HG02973 (cell line): Measurements from ENCODE around the gene VWF.

ENCODE experiments used
- ATAC-seq: cut with Tn5 transposase; IDR thresholded peaks from one replicate; pipeline ENCODE4 v1.9.1; 2021; ENCODE audit warnings: moderate library complexity; ENCODE audit not compliant: unreplicated experiment

The VWF gene

DNA sequence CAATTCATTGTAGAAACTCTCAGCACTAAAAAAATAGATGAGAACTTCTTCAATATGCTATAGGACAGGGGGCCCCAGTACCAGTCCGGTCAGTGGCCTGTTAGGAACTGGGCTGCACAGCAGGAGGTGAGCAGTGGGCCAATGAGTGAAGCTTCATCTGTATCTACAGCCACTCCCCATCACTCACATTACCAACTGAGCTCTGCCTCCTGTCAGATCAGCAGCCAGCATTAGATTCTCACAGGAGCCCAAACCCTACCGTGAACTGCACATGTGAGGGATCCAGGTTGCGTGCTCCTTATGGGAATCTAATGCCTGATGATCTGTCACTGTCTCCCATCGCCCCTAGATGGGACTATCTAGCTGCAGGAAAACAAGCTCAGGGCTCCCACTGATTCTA is 163.7 kb downstream of the VWF start:
- ATAC-seq = no peak

DNA sequence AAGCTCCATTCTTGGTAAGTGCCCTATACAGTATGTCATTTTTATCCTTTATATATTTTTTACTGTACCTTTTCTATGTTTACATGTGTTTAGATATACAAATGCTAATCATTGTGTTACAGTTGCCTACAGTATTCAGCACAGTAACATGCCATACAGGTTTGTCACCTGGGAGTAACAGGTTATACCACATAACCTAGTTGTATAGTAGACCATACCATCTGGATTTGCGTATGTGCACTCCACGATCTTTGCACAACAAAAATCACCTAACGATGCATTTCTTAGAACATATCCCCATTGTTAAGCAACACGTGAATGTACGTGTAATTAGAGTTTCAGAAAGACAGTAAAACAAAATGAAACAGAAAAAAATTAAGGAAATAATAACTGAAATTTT is 167.5 kb downstream of the VWF start:
- ATAC-seq = no peak

DNA sequence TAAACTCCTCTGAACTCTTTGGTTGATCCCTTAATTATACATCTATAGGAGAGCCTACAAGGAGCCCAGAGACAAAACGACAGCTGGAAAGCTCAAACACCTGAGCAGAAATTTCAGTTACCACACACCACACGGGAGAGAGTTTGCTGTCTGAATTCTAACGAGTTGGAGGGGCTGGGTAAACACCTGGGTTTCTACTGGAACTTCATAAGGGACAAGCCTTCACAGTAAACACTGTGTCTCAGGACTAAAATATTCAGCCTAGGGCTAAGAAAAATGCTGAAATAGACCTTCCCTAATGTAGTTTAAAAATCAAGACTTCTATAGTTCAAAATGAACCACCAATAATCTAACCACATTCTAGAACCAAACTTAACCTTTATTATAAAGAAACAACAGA is 169.8 kb downstream of the VWF start:
- ATAC-seq = no peak

DNA sequence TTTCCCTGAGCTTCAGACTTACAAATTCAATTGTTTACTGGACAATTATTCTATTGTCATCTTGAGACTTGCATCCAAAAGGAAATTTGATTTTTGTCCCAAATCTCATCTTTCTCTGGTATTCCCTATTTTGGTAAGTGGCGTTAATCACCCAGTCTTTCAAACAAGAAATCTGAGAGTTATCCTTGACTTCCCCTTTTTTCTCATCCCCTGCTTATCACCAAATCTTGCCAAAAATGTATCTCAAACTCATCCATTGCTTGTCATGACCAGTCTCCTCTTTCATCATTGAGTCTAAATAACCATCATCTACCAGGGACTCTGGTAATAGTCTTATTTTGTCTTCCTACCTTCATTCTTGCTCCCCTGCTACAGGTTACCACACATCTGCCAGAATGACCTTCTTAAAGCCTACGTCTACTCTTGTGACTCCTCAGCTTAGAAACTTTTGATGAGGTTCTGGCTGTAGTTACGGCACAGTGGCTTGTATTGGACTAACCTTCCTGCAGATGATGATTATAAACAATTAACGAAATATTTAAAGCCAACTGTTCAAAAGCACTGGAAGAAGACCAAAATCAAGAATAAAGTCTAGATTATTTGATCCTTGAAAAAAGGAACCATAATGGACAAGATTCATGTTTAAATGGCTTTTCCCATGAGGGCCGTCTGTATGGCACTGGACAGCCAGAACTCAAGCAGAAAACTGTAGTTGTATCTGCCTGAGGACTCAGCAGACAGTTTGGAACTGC is 170.5 kb downstream of the VWF start:
- no peak for ATAC-seq

DNA sequence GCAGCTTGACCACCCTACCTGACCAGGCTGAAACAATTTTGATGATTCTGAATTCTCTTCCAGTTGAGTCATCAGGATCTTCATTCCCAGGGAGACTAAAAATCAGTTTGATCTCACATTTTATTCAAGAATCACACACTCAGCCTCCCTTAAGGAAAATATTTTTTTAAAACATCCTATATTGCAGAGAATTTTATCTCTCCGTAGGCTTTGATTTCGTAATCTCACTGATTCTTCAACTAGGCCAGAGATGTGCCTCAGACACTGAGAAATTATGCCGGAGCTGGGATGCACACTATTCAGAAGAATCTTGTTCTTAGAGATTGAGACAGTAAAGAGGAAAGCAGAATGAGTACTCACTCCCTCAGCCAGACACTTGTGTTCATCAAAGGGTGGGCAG is 172.4 kb downstream of the VWF start:
- no peak for ATAC-seq

DNA sequence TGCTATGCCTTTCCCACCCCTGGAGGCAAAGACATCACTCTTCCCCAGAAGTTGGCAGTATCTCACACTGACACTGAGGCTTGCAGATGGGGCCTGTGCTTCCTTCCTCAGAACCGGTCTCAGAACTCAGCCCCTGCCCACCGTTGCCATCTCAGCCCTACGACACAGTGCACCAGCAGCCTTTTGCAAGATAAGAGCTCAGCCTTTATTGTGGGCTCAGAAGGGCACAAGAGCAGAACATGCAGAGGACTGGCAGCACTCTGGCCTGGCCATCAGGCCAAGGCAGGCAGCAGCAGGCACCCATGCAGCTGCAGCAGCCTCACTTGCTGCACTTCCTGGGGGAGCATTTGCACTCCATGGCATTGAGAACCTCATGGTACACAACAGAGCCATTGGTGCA is 175.8 kb downstream of the VWF start:
- no peak for ATAC-seq

DNA sequence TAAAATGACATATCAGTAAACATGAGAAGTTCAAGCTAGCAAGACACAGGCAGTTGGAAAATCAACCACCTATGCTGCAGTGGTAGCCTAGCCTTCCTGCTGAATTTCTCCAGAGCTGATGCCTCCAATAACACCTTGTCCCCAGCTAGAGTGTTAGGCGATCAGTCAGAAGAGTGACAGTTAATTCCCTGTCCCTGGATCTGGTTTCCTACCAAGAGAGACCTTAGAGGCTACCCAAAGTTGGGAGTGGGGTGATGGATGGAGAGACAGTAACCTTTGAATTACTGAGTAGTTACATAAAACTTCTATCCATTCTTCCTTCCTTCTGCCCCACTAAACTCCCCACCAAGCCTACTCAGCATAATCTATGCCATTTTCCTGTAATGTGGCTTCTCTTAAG is 177.5 kb downstream of the VWF start:
- ATAC-seq = no peak

DNA sequence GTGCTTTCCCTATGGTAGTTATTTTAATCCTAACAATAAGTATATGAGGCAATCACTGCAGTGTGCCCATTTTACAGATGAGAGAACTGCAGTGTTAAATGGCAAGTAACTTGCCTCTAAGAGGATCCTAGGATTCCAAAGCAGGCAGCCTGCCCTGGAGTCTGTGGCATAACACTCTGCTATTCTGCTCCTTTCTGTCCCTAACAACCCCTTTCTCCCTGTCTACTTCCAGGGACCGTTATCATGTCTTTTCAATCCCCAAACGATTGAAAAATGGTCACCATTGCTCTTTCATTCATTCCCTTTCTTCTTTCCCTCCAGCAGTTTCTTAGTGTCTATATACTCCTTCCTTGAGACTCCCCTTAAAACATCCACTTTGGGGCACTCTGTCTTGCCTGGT is 178.1 kb downstream of the VWF start:
- ATAC-seq = no peak

DNA sequence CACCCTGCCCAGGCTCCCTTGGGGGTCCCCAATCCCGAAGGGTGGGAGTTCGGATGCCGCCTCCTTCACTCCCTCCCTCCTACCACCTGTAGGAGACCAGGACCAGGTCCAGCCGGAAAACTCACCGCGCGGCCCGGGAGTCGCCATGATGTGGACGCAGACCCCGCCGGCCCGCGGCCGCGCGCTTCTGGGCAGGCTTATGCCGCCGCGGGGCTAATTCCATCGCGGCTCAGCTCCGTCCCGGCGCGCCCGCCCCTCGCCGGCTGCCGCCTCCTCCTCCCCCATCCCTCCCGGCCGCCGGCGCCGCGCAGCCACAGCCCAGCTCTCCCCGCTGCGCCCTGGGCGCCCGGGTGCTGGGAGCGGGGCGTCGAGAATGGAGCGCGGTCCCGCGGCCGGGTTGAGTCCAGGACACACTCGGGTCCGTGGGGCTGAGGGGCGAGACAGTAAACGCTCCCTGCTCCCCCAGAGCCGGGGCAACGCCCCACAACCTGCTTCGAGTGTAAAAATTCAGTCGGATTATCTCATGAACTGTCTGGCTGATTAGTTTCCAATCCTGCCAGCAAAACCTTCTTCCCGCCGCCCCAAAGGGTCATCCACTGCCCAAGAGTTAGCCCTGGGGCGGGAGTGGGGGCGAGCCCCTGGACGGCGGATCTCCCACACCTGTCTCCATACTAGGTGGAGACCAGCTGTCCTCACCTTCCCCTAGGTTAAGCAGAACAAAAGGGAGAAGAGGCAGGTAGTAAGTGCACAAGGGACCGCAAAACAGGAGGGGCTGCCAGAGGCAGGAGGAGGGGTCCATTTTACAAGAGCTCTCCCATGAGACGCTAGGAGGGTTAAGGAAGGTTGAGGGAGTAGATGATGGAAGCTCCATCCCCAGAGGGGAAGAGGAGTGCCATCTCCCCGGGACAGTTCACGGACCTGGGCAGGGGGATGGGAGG is 179.1 kb downstream of the VWF start, which contains the start of gene ANO2:
ANO2 (minus strand) TSS at position 189 of the 938 bp plus-strand sequence; CDS start at position 147, 42 bp downstream.
- ATAC-seq = no peak

DNA sequence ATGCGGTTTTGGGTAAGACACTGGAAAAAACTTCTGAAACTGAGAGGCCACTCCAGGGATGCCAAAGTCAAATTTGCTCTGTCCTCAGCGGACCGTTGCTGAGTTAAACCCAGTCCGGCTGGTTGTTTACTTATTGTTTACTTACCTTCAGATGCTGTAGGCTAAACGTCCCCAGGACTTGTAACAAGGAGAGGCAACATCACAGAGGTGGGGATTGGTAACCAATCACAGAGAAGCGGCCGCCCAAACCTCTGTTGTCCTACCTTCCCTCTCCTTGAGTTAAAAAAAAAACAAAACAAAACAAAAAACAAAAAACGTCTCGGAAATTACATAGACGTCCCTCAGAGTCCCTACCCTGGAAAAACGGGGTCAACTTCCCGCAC is 179.8 kb downstream of the VWF start:
- no peak for ATAC-seq

DNA sequence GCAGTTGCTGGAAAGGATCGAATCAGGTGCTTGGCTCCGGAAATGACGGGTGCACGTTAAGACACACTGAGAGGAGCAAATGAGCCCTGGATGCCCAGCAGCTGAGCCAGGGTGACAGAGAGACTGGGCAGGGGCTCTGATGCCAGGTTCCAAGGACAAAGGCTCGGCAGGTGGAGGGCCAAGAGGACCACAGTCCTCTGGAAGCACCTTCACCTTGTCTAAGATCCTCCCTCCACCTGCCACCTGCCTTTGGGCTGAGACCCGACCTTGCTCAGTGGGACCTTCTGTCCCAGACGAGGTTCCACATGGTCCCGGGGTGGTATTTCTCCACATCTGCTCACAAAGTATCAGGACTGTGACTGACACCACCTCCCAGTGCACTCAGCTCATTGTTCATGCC is 180.4 kb downstream of the VWF start:
- ATAC-seq = no peak

DNA sequence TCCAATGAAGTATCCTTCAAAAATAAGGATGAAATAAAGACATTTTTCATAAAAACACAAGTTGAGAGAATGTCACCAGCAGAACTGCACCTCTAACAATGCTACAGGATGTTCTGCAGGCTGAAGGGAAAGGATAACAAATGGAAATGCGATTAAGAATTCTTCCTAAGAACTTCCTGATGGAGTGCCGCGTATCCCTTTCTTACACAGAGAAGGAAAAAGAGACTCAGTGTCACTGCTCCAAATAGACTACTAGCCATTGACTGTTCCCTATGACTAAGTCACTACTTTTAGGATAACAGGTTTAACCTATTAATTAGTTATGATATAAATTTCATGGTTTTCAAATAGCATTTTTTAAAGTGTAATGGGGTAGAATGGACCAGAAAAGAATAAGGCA is 182.6 kb downstream of the VWF start:
- ATAC-seq = no peak

DNA sequence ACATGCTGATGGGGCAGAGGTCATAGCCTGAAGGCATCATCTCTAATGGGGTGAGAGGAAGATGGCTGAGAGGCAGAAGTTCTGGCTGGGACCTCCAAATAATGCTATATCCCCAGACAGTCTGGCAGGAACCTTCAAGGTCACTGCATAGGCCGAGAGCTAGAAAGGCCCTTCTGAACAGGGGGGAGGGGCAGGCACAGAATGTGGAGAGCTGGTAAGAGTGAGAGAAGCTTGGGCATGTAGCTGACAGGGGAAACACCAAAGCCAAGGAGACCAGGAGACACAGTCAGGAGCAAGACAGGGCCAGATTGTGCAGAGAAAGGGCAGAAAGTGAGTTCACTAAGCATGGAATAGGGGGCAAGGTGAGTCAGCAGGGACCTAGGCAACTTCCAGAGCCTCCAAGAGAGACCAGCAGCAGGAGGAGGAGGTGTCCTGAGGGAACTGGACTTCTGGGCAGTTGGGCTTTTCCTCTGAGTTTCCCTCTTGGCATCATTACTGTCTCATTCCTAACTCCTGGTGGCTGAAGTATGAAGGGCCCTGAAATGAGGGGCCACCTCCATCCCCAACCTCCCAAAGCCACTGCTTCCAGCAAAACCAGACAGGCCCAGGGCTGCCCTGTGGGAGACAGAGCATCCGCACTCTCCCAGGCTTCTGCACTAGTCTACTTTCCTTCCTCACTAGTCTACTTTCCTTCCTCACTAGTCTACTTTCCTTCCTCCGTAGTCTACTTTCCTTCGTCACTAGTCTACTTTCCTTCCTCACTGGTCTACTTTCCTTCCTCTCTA is 196.5 kb downstream of the VWF start:
- no peak for ATAC-seq

DNA sequence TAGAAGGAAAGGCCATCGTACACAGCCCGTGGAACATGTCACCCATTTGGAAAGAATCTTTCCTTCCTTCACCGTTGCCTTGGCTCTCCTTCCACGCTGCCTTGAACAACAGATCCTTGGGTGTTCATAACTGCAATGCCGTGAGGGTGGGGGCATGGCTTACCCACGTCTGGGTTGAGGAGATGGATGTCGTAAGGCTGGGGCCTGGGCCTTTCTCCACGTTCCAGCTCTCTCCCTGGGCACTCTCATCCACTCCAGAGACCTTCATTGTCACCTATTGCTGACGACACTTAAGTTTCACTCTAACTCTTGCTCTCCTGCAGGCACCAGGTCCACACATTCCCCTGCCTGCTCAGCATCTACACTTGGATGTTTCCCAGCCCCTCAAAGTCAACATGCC is 198.8 kb downstream of the VWF start:
- no peak for ATAC-seq

DNA sequence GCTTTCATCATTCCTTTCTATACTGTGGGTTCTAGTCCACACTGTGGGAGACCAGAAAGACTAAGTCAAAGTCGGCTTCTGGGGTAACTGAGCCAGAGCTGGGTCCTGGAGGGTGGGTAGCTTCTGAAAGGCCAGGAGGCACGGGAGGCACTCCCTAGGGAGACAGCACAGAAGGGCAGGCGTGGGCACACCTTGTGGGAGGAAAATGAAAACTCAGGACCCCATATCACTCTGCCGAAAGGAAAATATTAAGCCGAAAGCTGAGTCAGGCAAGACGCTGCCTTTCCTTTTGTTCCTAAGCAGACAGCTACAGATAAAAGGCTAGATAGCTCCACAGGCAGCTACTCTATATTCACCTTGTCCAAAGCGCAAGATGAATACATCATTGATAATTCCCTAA is 200.1 kb downstream of the VWF start:
- ATAC-seq = no peak

DNA sequence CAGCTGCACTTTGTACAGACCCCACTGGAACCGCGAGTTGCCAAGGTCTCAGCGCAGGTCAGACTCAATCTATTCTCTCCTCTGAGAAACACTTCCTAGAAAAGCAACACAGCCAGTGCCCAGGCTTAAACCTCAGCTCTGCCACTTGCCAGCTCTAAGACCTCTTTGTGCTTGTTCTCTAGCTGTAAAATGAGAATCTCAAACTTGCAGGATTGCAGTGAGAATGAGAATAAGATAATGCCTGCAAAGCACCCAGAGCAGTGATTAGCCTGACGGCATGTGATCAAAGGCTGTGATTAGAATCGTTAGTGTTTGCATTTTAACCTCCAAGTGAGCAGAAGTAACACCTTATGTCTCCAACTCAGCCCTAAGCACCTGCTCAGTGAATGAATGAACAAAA is 200.7 kb downstream of the VWF start:
- ATAC-seq = no peak

DNA sequence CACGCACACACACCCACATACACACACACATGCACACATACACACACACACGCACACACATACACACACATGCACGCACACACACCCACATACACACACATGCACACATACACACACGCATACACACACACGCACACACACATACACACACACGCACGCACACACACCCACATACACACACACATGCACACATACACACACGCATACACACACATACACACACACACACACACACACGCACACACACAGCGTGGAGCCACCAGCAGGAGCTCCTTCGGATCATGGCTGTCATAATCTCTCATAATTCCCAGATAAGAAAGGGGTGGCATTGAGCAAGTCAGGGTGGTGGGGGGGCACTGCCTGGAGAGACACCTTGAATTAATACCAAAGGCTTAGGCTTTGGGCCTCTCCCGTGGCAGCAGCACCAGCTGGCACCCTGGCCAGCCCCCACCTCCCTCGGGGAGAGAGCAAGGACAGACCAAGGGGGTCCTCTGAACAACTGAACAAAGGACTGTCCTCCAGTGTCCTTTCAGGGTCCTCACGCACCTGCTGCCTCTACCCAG is 201.3 kb downstream of the VWF start:
- ATAC-seq = no peak

DNA sequence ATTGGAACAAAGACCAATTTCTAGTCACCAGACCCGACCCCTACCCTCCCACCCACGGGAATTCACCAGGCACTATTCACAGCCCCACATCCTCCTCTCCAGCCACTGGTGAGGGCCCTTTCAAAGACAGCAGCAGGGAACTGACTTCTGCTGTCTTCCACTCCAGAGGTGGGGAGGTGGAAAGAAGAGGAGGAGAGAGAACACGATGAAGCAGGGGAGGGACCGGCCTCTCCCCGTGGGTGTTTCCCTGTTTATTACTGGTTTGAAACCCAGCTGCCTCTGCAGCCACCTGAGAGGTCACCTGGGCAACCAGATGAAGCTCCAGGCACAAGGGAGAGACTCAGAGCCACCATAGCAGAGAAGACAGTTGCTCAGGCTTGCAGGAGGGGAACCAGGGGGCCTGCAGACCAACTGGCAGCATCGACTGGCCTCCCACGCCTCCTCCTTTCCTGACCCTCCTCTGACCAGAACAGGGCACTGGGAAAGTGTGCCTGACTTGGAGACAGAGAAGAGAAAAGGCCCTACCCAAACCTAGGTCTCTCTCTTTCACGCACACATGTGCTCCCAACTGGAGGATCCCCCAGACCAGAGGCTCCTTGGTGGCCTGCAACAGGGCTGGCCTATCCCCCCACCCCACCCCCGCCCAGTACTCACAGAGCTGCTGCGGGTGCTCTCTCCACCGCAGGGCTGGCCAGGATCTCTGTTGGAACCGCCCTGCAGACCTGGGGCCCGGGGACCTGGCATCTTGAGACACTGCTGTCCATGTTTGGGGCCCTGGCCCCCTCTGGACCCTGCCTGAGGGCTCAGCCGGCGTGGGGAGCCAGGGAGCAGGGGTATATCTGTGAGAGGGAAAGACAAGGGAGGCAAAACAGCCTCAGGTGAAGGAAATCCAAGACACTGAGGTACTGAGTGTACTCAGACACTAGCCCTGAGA is 202.2 kb downstream of the VWF start:
- ATAC-seq = no peak

DNA sequence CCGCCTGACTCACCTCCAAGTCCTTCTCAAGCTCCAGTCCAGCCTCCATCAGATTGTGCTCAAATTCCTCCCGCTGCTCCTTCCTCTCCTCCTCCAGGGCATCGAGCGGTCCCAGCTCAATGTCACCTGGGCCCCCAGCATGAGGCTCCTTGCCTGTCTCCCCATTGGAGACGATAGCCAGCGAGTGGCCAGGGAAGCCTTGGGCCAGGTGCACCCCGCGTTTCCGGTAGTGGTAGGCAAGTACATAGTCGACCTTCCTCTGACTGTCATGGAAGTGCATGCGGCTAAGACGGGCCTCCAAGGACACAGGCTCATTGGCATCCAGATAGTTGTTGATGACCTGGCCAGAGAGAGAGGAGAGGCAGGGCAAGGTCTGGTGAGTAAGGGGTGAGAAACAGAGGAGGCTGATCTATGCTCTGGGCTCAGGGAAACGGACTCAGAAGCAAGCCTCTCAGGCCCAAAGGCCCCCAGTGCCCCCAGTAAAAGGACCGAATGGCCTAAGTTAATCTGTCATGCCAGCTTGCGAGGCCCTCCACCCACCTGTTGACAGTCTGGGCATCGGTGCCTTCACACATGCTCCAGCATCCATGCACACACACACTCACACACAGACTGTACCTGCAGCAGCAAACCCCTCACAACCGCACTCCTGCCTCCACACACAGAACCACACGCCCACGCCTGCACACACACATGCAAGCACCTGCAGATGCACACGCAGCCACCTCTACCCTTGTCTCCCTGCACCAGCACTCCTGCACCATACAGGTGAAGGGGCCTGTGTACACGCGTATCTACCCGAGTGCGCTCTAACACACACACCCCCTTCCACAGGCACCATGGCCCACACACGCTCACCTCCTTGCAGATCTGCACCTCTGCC is 203.2 kb downstream of the VWF start:
- no peak for ATAC-seq
